ENCODE data around the gene ZNF408.

ZNF408 gene

DNA sequence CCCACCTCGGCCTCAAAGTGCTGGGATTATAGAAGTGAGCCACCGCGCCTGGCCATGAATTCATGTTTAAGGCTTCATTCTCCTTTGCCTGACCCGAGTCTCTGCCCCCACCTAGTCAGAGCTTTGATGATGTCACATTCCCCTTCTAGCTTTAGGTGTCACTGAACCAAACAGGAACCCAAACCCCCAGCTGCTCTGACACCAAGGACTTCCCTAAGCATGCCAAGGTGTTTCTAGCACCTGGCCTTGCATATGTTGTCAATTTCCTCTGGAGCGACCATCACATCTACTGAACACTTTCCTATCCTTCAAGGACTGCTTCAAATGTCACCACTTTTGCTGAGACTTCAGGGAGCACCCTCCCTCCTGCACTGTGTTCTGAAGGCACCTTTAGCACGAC, 20.5 kb downstream of the ZNF408 start:
- TF ChIP-seq EZH2 (IDR thresholded peaks at IDR 0.05; ENCODE audit: borderline replicate concordance, low read length) (no peak), CTCF (IDR thresholded peaks at IDR 0.05; ENCODE audit: low read length) (no peak)
- Histone ChIP-seq H3K4me3 (ENCODE audit: low read depth, low read length, poor library complexity, severe bottlenecking) (no peak overlapping the region), H3K27ac (ENCODE audit: low read depth, low read length, poor library complexity, severe bottlenecking) (no peak overlapping the region), H3K9me2 (ENCODE audit: low read depth, low read length) (no peaks in the 10 kb centered on the region), H3K27me3 (ENCODE audit: insufficient read depth, low read length) (no peaks in the 10 kb centered on the region), H3K9ac (ENCODE audit: low read length) (no peak overlapping the region), H4K20me1 (ENCODE audit: insufficient read depth, low read length) (no peaks in the 10 kb centered on the region), H3K36me3 (ENCODE audit: insufficient read depth, low read length) (no peaks in the 10 kb centered on the region), H3K4me2 (ENCODE audit: low read length) (no peak overlapping the region), H3F3A (ENCODE audit: insufficient read depth, low read length) (no peaks in the 10 kb centered on the region), H3K79me2 (ENCODE audit: insufficient read depth, low read length) (no peaks in the 10 kb centered on the region), H3K4me1 (ENCODE audit: insufficient read depth, low read length, severe bottlenecking) (peaks cover 14% of the 10 kb centered on the region), H3K9me3 (ENCODE audit: low read length) (no peaks in the 10 kb centered on the region), H2AFZ (ENCODE audit: low read length) (no peak overlapping the region)

GRCh38 chr11:46722566-46723358, 21.9 kb downstream of the ZNF408 start:
- Histone ChIP-seq H3K27me3 (ENCODE audit: insufficient read depth, low read length) (no peaks in the 10 kb centered on the region), H4K20me1 (ENCODE audit: insufficient read depth, low read length) (no peaks in the 10 kb centered on the region), H3K36me3 (ENCODE audit: insufficient read depth, low read length) (no peaks in the 10 kb centered on the region), H3K9me2 (ENCODE audit: low read depth, low read length) (no peaks in the 10 kb centered on the region), H3K4me1 (ENCODE audit: insufficient read depth, low read length, severe bottlenecking) (peaks cover 14% of the 10 kb centered on the region), H3F3A (ENCODE audit: insufficient read depth, low read length) (no peaks in the 10 kb centered on the region), H3K4me2 (ENCODE audit: low read length) (no peak overlapping the region), H3K9me3 (ENCODE audit: low read length) (no peaks in the 10 kb centered on the region), H3K79me2 (ENCODE audit: insufficient read depth, low read length) (no peaks in the 10 kb centered on the region), H2AFZ (ENCODE audit: low read length) (no peak overlapping the region), H3K4me3 (ENCODE audit: low read depth, low read length, poor library complexity, severe bottlenecking) (no peak overlapping the region), H3K9ac (ENCODE audit: low read length) (no peak overlapping the region), H3K27ac (ENCODE audit: low read depth, low read length, poor library complexity, severe bottlenecking) (no peak overlapping the region)
- TF ChIP-seq EZH2 (IDR thresholded peaks at IDR 0.05; ENCODE audit: borderline replicate concordance, low read length) (no peak), CTCF (IDR thresholded peaks at IDR 0.05; ENCODE audit: low read length) (no peak)

GRCh38 chr11:46723359-46723680, 22.5 kb downstream of the ZNF408 start:
- no peaks in the 10 kb centered on the region for H3K27me3 ChIP-seq (ENCODE audit: insufficient read depth, low read length)

More at GRCh38 chr11:46723359-46723680, 22.5 kb downstream of the ZNF408 start:
- TF ChIP-seq CTCF (IDR thresholded peaks at IDR 0.05; ENCODE audit: low read length) (no peak), EZH2 (IDR thresholded peaks at IDR 0.05; ENCODE audit: borderline replicate concordance, low read length) (no peak)
- H3K9ac ChIP-seq (ENCODE audit: low read length): no peak overlapping the region
- no peak overlapping the region for H3K4me3 ChIP-seq (ENCODE audit: low read depth, low read length, poor library complexity, severe bottlenecking)
- H3K4me2 ChIP-seq (ENCODE audit: low read length): no peak overlapping the region
- no peaks in the 10 kb centered on the region for H3K36me3 ChIP-seq (ENCODE audit: insufficient read depth, low read length)
- peaks cover 9% of the 10 kb centered on the region for H3K4me1 ChIP-seq (ENCODE audit: insufficient read depth, low read length, severe bottlenecking)
- H4K20me1 ChIP-seq (ENCODE audit: insufficient read depth, low read length): no peaks in the 10 kb centered on the region
- H3K9me2 ChIP-seq (ENCODE audit: low read depth, low read length): no peaks in the 10 kb centered on the region
- H3K79me2 ChIP-seq (ENCODE audit: insufficient read depth, low read length): no peaks in the 10 kb centered on the region
- no peak overlapping the region for H3K27ac ChIP-seq (ENCODE audit: low read depth, low read length, poor library complexity, severe bottlenecking)
- no peak overlapping the region for H2AFZ ChIP-seq (ENCODE audit: low read length)
- H3F3A ChIP-seq (ENCODE audit: insufficient read depth, low read length): no peaks in the 10 kb centered on the region
- no peaks in the 10 kb centered on the region for H3K9me3 ChIP-seq (ENCODE audit: low read length)
